Sigmoid colon (tissue), 4 donors: Measurements from ENCODE around the gene TNS1.

Source experiments
- CTCF ChIP-seq, 4 experiments: fragments of 450-650 bp in 3 of 4; fragments of 200-600 bp in 1 of 4; IDR thresholded peaks; one replicate each; pipeline ENCODE4 v1.5.1; 2016 to 2019; ENCODE audit warnings: antibody characterized with exemption in 4 of 4, mild to moderate bottlenecking in 3 of 4, moderate library complexity in 2 of 4
- EP300 ChIP-seq, 4 donors: sonication (generic); formaldehyde crosslinking; IDR thresholded peaks; one replicate each; pipeline ENCODE4 v1.6.1; 2017; ENCODE audit warnings: antibody characterized with exemption in 4 of 4
- POLR2AphosphoS5 ChIP-seq, 4 donors: sonication (generic); formaldehyde crosslinking; IDR thresholded peaks; one replicate each; pipeline ENCODE4 v1.6.1; 2017; ENCODE audit warnings: antibody characterized with exemption in 4 of 4

DNA sequence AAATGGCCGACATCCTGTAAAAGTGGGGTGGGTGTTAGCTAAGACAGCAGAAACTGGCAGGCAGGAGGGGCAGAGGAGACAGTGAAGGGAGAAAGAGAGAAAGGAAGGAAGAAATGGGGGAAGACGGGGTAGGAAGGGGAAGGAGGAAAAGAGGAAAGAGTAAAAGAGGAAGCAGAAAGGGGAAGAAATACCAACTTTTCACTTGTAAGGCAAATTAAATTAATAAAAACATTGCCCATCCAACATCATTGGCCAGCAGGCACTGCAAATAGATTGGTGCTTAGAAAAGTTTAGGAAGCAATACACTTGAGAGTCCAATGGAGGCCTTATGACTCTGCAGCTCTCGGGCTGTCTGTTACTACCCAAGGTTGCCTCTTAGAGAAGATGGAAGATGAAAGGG, 116.7 kb downstream of the TNS1 start:
- TF ChIP-seq CTCF (IDR thresholded peaks at IDR 0.05) (no peak), POLR2AphosphoS5 (IDR thresholded peaks at IDR 0.05) (no peak), EP300 (IDR thresholded peaks at IDR 0.05) (no peak)
